Stimulated activated CD4-positive, alpha-beta T cell treated with anti-CD3 and anti-CD28 coated beads, Interleukin-1b, Interleukin-23, amount 100 ng/mL, for 1 hour (primary cell): ENCODE results near the gene EGLN2.
"Not testable (repeated sequence)": the region's sequence is repeated elsewhere in the genome, so short reads cannot be mapped to it uniquely, and the experiment has no call there.

Experiments used
- DNase-seq, 2 donors: peaks; one replicate each; pipeline ENCODE4 v3.0.0-alpha.2; 2020; ENCODE audit warnings: low read depth in 2 of 2

The EGLN2 gene

GRCh38 chr19:40776364-40776763 is 22.6 kb upstream of the EGLN2 start:
- DNase-seq: no peak

- peak; percentile 66 to 73 for DNase-seq
These were observed 21.9 kb upstream of the EGLN2 start for GRCh38 chr19:40776932-40777644.

DNA sequence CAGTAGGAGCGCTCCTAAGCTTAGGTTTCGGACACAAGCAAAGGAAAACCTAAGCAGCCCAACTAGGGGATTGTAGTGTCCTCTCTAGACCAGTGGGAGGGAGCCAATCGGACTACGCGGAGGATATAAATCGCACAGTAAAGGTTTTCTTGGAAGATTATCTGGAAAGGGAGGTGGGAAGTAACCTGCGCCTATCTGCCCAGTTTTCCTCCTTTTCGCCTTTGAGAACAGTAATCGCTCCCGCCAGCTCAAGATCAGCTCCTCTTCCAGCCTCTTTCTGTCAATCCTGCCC is 21.4 kb upstream of the EGLN2 start:
- DNase-seq: no peak

DNA sequence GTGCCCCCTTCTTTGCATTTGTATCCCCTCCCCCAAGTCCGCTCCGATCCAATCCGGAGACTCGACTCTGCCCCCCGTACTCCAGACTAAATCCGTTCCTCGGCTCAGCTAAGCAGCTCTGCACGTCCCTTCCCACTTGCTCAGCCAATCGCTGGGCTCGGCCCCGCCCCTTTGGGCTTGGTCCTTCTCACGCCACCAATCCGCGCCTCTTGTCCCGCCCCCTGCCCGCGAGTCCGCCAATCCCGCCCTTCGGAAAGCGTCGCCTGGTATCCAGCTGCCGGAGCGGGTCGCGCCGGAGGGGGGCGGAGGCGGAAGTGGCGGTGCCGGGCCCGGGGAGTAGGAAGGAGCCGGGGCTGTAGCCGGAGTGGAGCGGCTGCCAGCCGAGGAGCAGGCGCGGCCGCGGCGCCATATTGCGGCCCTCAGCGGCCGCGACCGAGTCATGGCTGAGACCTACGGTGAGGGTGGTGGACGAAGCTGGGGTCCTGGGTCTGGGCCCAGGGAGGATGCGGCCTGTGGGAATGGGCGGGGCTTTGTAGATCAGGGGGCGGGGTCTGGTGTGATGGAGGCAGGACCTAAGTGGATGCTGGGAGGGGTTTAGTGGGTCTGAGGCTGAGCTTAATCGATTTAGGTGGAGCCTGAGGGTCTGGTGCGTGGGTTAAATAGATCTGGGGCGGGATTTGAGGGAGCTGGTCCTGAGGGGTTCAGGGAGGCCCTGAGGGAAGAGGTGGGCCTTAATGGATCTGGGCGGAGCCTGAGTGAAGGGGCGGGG is 20.9 kb upstream of the EGLN2 start, which contains the start of gene RAB4B:
Gene RAB4B (plus strand): TSS at position 311 of the 769 bp plus-strand sequence. CDS start 129 bp downstream, at position 440.
- peak; percentile 99 to 100 for DNase-seq

DNA sequence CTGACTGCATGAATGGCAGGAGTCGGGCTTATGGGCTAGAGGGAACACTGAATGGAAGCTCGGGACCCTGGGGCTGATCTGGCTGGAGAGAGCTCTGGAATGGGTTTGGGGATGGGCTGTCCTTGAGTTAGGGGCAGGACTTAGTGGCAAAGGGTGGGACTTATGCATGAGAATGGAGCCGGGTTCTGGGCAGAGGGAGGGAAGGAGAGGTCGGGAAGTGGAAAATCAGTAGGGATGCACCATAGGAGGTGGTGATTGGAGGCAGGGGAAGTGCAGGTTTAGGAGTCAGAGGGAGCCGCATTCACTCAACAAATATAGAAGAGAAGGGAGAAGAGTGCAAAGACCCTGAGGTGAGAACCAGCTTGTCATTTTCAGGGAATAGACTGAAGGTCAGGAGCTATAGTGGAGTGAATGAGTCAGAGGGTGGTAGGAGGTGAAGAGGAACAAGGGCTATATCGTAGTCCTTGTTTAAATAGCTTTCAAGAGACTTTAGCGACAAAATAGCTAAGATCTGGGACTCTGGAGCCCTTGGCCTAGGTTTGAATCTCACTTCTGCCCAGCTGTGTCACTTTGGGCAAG is 20.2 kb upstream of the EGLN2 start:
- no peak for DNase-seq

DNA sequence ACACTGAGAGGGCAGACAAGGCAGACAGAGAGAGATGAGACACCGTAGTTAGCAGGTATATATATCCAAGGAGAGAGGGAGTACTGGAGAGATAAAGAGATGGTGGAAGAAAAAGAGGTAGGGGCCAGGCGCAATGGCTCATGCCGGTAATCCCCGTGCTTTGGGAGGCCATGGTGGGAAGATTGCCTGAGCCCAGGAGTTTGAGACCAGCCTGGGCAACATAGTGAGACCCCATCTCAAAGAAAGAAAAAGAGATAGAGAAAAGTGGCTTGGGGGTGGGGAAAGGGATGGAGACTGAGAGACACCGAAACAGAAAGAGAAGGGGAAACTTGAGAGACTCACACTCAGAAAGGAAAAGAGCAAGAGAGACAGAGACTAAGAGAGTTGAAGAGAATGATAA is 18.4 kb upstream of the EGLN2 start:
- DNase-seq: no peak

DNA sequence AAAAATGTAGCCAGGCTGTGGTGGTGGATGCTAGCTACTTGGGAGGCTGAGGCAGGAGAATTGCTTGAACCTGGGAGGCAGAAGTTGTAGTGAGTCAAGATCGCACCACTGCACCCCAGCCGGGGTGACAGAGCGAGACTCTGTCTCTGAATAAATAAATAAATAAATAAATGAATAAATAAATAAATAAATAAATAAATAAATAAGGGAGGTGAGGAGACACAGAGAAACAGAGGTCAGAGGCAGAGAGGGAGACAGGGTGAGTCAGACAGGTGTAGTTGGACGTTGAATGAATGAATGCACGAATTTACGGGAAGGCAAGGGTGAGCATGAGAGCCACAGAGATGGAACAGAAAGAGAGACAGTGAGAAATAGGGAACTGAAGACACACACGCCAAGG is 17.9 kb upstream of the EGLN2 start:
- no peak for DNase-seq

GRCh38 chr19:40783711-40784110 is 15.3 kb upstream of the EGLN2 start:
- DNase-seq: no peak

DNA sequence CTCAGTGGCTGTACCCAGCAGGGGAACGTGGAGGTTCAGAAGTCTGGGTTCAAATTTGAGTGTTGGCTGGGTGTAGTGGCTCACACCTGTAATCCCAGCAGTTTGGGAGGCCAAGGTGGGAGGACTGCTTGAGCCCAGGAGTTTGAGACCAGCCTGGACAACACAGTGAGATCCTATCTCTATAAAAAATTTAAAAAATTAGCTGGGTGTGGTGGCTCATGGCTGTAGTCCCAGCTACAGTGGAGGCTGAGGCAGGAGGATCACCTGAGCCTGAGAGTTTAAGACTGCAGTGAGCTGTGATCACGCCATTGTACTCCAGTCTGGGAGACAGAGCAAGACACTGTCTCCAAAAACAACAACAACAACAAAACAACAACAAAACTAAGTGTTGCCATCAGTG is 14.8 kb upstream of the EGLN2 start:
- not testable (repeated sequence) for DNase-seq

- DNase-seq: no peak
These were observed 13.5 kb upstream of the EGLN2 start for GRCh38 chr19:40785526-40785925.

- DNase-seq: no peak
These were observed 12.6 kb upstream of the EGLN2 start for GRCh38 chr19:40786060-40787037.

- no peak for DNase-seq
These were observed 7.6 kb upstream of the EGLN2 start for GRCh38 chr19:40791349-40791748.

- no peak for DNase-seq
These were observed 7.0 kb upstream of the EGLN2 start for GRCh38 chr19:40791996-40792395.

- DNase-seq: no peak
These were observed 1.6 kb upstream of the EGLN2 start for GRCh38 chr19:40797166-40797962.

GRCh38 chr19:40797963-40798682 is 868 bp upstream of the EGLN2 start:
- no peak for DNase-seq

GRCh38 chr19:40799558-40800338 is 757 bp downstream of the EGLN2 start:
- no peak for DNase-seq

GRCh38 chr19:40800339-40800996 is 1.5 kb downstream of the EGLN2 start:
- no peak for DNase-seq

- no peak for DNase-seq
These were observed 2.0 kb downstream of the EGLN2 start for GRCh38 chr19:40800997-40801377.
